ENCODE data around the gene SORCS2. TPM values are rescaled to one million over a fixed set of nuclear protein-coding genes. Genes with fewer than 3 reads are reported as not detected.

The SORCS2 gene
- total and polyA plus RNA-seq, 2 donors (not counting 1 experiment from before 2014, with no cell fraction given), result not detected

GRCh38 chr4:7424553-7425111 is 232.3 kb downstream of the SORCS2 start:
- H3K79me2 ChIP-seq (ENCODE audit: control insufficient read depth, insufficient read depth, low read length), result no peaks in the 10 kb centered on the region
- Mint-ChIP-seq H3K27me3 (no peaks in the 10 kb centered on the region), H3K27ac (no peak overlapping the region), H3K4me1 (no peaks in the 10 kb centered on the region), H3K4me3 (no peak overlapping the region), H3K9me3 (ENCODE audit: insufficient read depth) (no peaks in the 10 kb centered on the region)
- no peaks in the 10 kb centered on the region for H3K36me3 ChIP-seq (replicated peaks in 1 of 2; ENCODE audit: control extremely low read depth in 1 of 2, control insufficient read depth in 1 of 2, extremely low read depth in 1 of 2, insufficient read depth in 2 of 2, low read length in 1 of 2)
- H4K20me1 ChIP-seq (ENCODE audit: control insufficient read depth, insufficient read depth, low read length, poor library complexity, severe bottlenecking), result no peaks in the 10 kb centered on the region
- no peaks in the 10 kb centered on the region for H3K27me3 ChIP-seq (replicated peaks in 1 of 4; ENCODE audit: control extremely low read depth in 1 of 4, control insufficient read depth in 3 of 4, insufficient read depth in 4 of 4, low read length in 3 of 4)
- H3K4me2 ChIP-seq (replicated peaks; ENCODE audit: low read depth, low read length, poor library complexity, severe bottlenecking), result no peak overlapping the region
- no peak overlapping the region for H3K9ac ChIP-seq (ENCODE audit: low read length)
- H3K4me1 ChIP-seq (ENCODE audit: control insufficient read depth in 2 of 2, insufficient read depth in 2 of 2, low read length in 2 of 2), result no peaks in the 10 kb centered on the region
- WGBS (ENCODE audit: insufficient coverage), result 90% methylated on average over 18 of the region's 18 CpGs
- ChIA-PET CTCF (no interaction called here), POLR2A (no interaction called here)
- intact Hi-C loops (cut with micrococcal nuclease), result no loop called here
- H2AFZ ChIP-seq (ENCODE audit: insufficient read depth, low read depth, low read length, poor library complexity, severe bottlenecking), result no peak overlapping the region
- TF ChIP-seq CTCF (IDR thresholded peaks at IDR 0.05) (no peak), EZH2 (IDR thresholded peaks at IDR 0.05; ENCODE audit: borderline replicate concordance, insufficient read depth, low read depth, low read length, poor library complexity, severe bottlenecking) (no peak)
- ATAC-seq (ENCODE audit: low read depth), result no peak
- no peak overlapping the region for H3K27ac ChIP-seq (ENCODE audit: low read length in 2 of 2)
- no peaks in the 10 kb centered on the region for H3K9me3 ChIP-seq (ENCODE audit: control extremely low read depth in 1 of 3, control insufficient read depth in 2 of 3, insufficient read depth in 1 of 3, low read length in 2 of 3)
- H3K4me3 ChIP-seq (ENCODE audit: control extremely low read depth in 1 of 5, extremely low read depth in 1 of 5, insufficient read depth in 1 of 5, low read depth in 2 of 5, low read length in 4 of 5), result no peak overlapping the region
- DNase-seq, result no peak

GRCh38 chr4:7425124-7425523 is 232.8 kb downstream of the SORCS2 start:
- Histone ChIP-seq H3K79me2 (ENCODE audit: control insufficient read depth, insufficient read depth, low read length) (no peaks in the 10 kb centered on the region), H3K36me3 (replicated peaks in 1 of 2; ENCODE audit: control extremely low read depth in 1 of 2, control insufficient read depth in 1 of 2, extremely low read depth in 1 of 2, insufficient read depth in 2 of 2, low read length in 1 of 2) (no peaks in the 10 kb centered on the region), H3K4me1 (ENCODE audit: control insufficient read depth in 2 of 2, insufficient read depth in 2 of 2, low read length in 2 of 2) (no peaks in the 10 kb centered on the region), H3K4me3 (ENCODE audit: control extremely low read depth in 1 of 5, extremely low read depth in 1 of 5, insufficient read depth in 1 of 5, low read depth in 2 of 5, low read length in 4 of 5) (no peak overlapping the region), H3K9ac (ENCODE audit: low read length) (no peak overlapping the region), H3K27me3 (replicated peaks in 1 of 4; ENCODE audit: control extremely low read depth in 1 of 4, control insufficient read depth in 3 of 4, insufficient read depth in 4 of 4, low read length in 3 of 4) (no peaks in the 10 kb centered on the region), H3K9me3 (ENCODE audit: control extremely low read depth in 1 of 3, control insufficient read depth in 2 of 3, insufficient read depth in 1 of 3, low read length in 2 of 3) (no peaks in the 10 kb centered on the region), H3K27ac (ENCODE audit: low read length in 2 of 2) (no peak overlapping the region), H4K20me1 (ENCODE audit: control insufficient read depth, insufficient read depth, low read length, poor library complexity, severe bottlenecking) (no peaks in the 10 kb centered on the region), H3K4me2 (replicated peaks; ENCODE audit: low read depth, low read length, poor library complexity, severe bottlenecking) (no peak overlapping the region), H2AFZ (ENCODE audit: insufficient read depth, low read depth, low read length, poor library complexity, severe bottlenecking) (no peak overlapping the region)
- POLR2A ChIA-PET, result no interaction called here
- intact Hi-C loops (cut with micrococcal nuclease), result no loop called here
- ATAC-seq (ENCODE audit: low read depth) (no peak), DNase-seq (no peak)
- no peak for TF ChIP-seq CTCF (IDR thresholded peaks at IDR 0.05)
- no peak for TF ChIP-seq EZH2 (IDR thresholded peaks at IDR 0.05; ENCODE audit: borderline replicate concordance, insufficient read depth, low read depth, low read length, poor library complexity, severe bottlenecking)
- Mint-ChIP-seq H3K9me3 (ENCODE audit: insufficient read depth) (no peaks in the 10 kb centered on the region), H3K27ac (no peak overlapping the region), H3K4me3 (no peak overlapping the region), H3K4me1 (no peaks in the 10 kb centered on the region), H3K27me3 (no peaks in the 10 kb centered on the region)
- WGBS (ENCODE audit: insufficient coverage), result 91% methylated on average over 13 of the region's 13 CpGs
- CTCF ChIA-PET, result no interaction called here
